Neural cell (in vitro differentiated cells): Measurements from ENCODE around the gene TRPM8. TPM values are rescaled to one million over a fixed set of nuclear protein-coding genes. Genes with fewer than 3 reads are reported as not detected.

Experiments used
- H2AFZ ChIP-seq: fragments of 200-600, 300-800 bp; sonication (generic), shearing (Covaris generic); 2 replicates; pipeline ENCODE4 v1.6.0; 2014; ENCODE audit warnings: low read depth, mild to moderate bottlenecking, antibody characterized with exemption, low read length, moderate library complexity
- H3F3A ChIP-seq: fragments of 200-600 bp; shearing (Covaris generic); 2 replicates; pipeline ENCODE4 v1.6.1; 2016; ENCODE audit warnings: mild to moderate bottlenecking, moderate library complexity, mixed read lengths, antibody characterized with exemption, low read length; ENCODE audit not compliant: insufficient read depth, poor library complexity, severe bottlenecking
- H3K27ac ChIP-seq: fragments of 200-600, 300-800 bp; sonication (generic), shearing (Covaris generic); 2 replicates; pipeline ENCODE4 v1.5.1; 2014; ENCODE audit warnings: mild to moderate bottlenecking, low read length, moderate library complexity
- H3K27me3 ChIP-seq: fragments of 300-800, 200-600 bp; sonication (generic), shearing (Covaris generic); 2 replicates; pipeline ENCODE4 v1.6.0; 2014; ENCODE audit warnings: mild to moderate bottlenecking, low read depth, low read length, moderate library complexity; ENCODE audit not compliant: insufficient read depth
- H3K36me3 ChIP-seq: fragments of 300-800, 200-600 bp; sonication (generic), shearing (Covaris generic); 2 replicates; pipeline ENCODE4 v1.5.1; 2014; ENCODE audit warnings: mild to moderate bottlenecking, antibody characterized with exemption, low read length, moderate library complexity; ENCODE audit not compliant: insufficient read depth
- H3K4me2 ChIP-seq: fragments of 300-800, 200-600 bp; sonication (generic), shearing (Covaris generic); 2 replicates; pipeline ENCODE4 v1.6.0; 2014; ENCODE audit warnings: mild to moderate bottlenecking, low read length
- H3K4me3 ChIP-seq: fragments of 300-800, 200-600 bp; sonication (generic), shearing (Covaris generic); 2 replicates; pipeline ENCODE4 v1.5.1; 2014; ENCODE audit warnings: mild to moderate bottlenecking, low read length, moderate library complexity
- H3K79me2 ChIP-seq: fragments of 200-600 bp; shearing (Covaris generic); replicated peaks from 2 replicates; pipeline ENCODE4 v1.6.0; 2014; ENCODE audit warnings: mild to moderate bottlenecking, low read length, moderate library complexity; ENCODE audit not compliant: insufficient read depth
- H3K9ac ChIP-seq: fragments of 300-800, 200-600 bp; sonication (generic), shearing (Covaris generic); 2 replicates; pipeline ENCODE4 v1.6.1; 2016; ENCODE audit warnings: mild to moderate bottlenecking, low read length, mixed read lengths
- H3K9me2 ChIP-seq: fragments of 200-600 bp; shearing (Covaris generic); 2 replicates; pipeline ENCODE4 v1.6.1; 2016; ENCODE audit warnings: mild to moderate bottlenecking, low read length, mixed read lengths; ENCODE audit not compliant: insufficient read depth
- H3K9me3 ChIP-seq: fragments of 200-600, 300-800 bp; sonication (generic), shearing (Covaris generic); 2 replicates; pipeline ENCODE4 v1.6.1; 2016; ENCODE audit warnings: mild to moderate bottlenecking, mixed run types, low read length, moderate library complexity, mixed read lengths
- H4K20me1 ChIP-seq: fragments of 200-600 bp; shearing (Covaris generic); 2 replicates; pipeline ENCODE4 v1.6.1; 2016; ENCODE audit warnings: mild to moderate bottlenecking, mixed run types; ENCODE audit not compliant: insufficient read depth
- CTCF ChIP-seq: fragments of 450-650 bp; IDR thresholded peaks from 2 replicates; pipeline ENCODE4 v1.5.1; 2014; ENCODE audit warnings: antibody characterized with exemption, mild to moderate bottlenecking, moderate library complexity; ENCODE audit not compliant: poor library complexity, severe bottlenecking
- EP300 ChIP-seq: fragments of 450-650 bp; conservative IDR thresholded peaks from 2 replicates; pipeline ENCODE4 v1.6.1; 2014; ENCODE audit warnings: antibody characterized with exemption, mild to moderate bottlenecking, moderate library complexity; ENCODE audit not compliant: poor library complexity, severe bottlenecking
- EZH2 ChIP-seq: fragments of 200-600, 300-800 bp; shearing (Covaris generic), sonication (generic); IDR thresholded peaks from 2 replicates; pipeline ENCODE4 v1.6.1; 2014; ENCODE audit warnings: antibody characterized with exemption, low read length, borderline replicate concordance, mild to moderate bottlenecking; ENCODE audit not compliant: insufficient read depth, poor library complexity, severe bottlenecking
- MXI1 ChIP-seq: fragments of 450-650 bp; conservative IDR thresholded peaks from 2 replicates; pipeline ENCODE4 v1.6.1; 2014; ENCODE audit warnings: antibody characterized with exemption, mild to moderate bottlenecking; ENCODE audit not compliant: poor library complexity, severe bottlenecking
- POLR2AphosphoS5 ChIP-seq: IDR thresholded peaks from 2 replicates; pipeline ENCODE4 v1.6.1; 2012
- RAD21 ChIP-seq: fragments of 450-650 bp; conservative IDR thresholded peaks from 2 replicates; pipeline ENCODE4 v1.6.1; 2014; ENCODE audit warnings: antibody characterized with exemption, mild to moderate bottlenecking, moderate library complexity
- REST ChIP-seq: IDR thresholded peaks from 2 replicates; pipeline ENCODE4 v1.6.1; 2012; ENCODE audit warnings: borderline replicate concordance
- SMC3 ChIP-seq: fragments of 450-650 bp; conservative IDR thresholded peaks from 2 replicates; pipeline ENCODE4 v1.6.1; 2014; ENCODE audit warnings: antibody characterized with exemption, mild to moderate bottlenecking, moderate library complexity; ENCODE audit not compliant: poor library complexity
- TAF1 ChIP-seq: IDR thresholded peaks from 2 replicates; pipeline ENCODE4 v1.6.1; 2012; ENCODE audit warnings: low read depth
- polyA plus RNA-seq: library from polyadenylated mRNA; depleted of rRNA; stranded (reverse); fragments of >200 nt; gene quantifications from 2 replicates; pipeline ENCODE4 v1.2.3, GENCODE V29; 2014

Gene TRPM8
- polyA plus RNA-seq, 1 donor from 2014 or later = not detected

GRCh38 chr2:233934524-233934923 is 17.4 kb downstream of the TRPM8 start:
- H3K4me2 ChIP-seq = no peak overlapping the region
- no peaks in the 10 kb centered on the region for H3K9me2 ChIP-seq
- H3K27ac ChIP-seq = no peak overlapping the region
- no peak overlapping the region for H3K9ac ChIP-seq
- H3K36me3 ChIP-seq = no peaks in the 10 kb centered on the region
- no peaks in the 10 kb centered on the region for H3F3A ChIP-seq
- no peaks in the 10 kb centered on the region for H4K20me1 ChIP-seq
- H3K9me3 ChIP-seq = no peaks in the 10 kb centered on the region
- no peak for TF ChIP-seq MXI1
- no peak for TF ChIP-seq RAD21
- TF ChIP-seq CTCF = no peak
- no peak for TF ChIP-seq POLR2AphosphoS5
- no peak for TF ChIP-seq SMC3
- no peak for TF ChIP-seq REST
- no peak for TF ChIP-seq TAF1
- TF ChIP-seq EP300 = no peak
- TF ChIP-seq EZH2 = no peak
- no peaks in the 10 kb centered on the region for H3K79me2 ChIP-seq
- H2AFZ ChIP-seq = no peak overlapping the region
- H3K27me3 ChIP-seq = no peaks in the 10 kb centered on the region
- H3K4me3 ChIP-seq = no peak overlapping the region

DNA sequence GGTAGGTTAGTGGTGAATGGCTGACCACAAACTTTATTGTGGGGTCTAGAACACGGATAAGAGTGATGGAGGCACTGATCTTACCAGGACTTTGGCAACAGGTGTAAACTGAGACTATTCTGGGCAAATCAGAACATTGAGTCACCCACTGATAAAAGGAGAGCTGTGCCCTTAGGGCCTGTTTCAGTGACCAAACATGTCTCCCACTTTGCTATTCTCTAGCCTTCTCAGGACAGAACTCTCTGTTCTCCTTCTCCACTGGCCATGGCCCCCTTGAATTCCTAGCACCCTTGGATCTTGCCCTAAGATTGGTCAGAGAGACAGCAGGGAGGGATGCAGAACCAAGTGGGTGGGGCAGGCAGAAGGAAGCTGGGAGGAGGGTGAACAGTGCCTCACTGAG is 18.3 kb downstream of the TRPM8 start:
- no peaks in the 10 kb centered on the region for H3K79me2 ChIP-seq
- no peaks in the 10 kb centered on the region for H3K9me3 ChIP-seq
- H3K27ac ChIP-seq = no peak overlapping the region
- no peak overlapping the region for H3K9ac ChIP-seq
- H3K4me3 ChIP-seq = no peak overlapping the region
- no peak for TF ChIP-seq REST
- H3K27me3 ChIP-seq = no peaks in the 10 kb centered on the region
- no peak overlapping the region for H2AFZ ChIP-seq
- no peaks in the 10 kb centered on the region for H4K20me1 ChIP-seq
- H3F3A ChIP-seq = no peaks in the 10 kb centered on the region
- no peaks in the 10 kb centered on the region for H3K9me2 ChIP-seq
- no peak overlapping the region for H3K4me2 ChIP-seq
- H3K36me3 ChIP-seq = no peaks in the 10 kb centered on the region
